Mucosa of stomach (tissue), 1 donor: Measurements from ENCODE around the gene ARFGAP3.

Experiments
- H3K27me3 ChIP-seq: one replicate; pipeline ENCODE4 v1.7.0; 2013; ENCODE audit warnings: mild to moderate bottlenecking, low read length; ENCODE audit not compliant: control insufficient read depth, insufficient read depth
- H3K36me3 ChIP-seq: one replicate; pipeline ENCODE4 v1.7.0; 2013; ENCODE audit warnings: low read length; ENCODE audit not compliant: control insufficient read depth, insufficient read depth
- H3K4me1 ChIP-seq: one replicate; pipeline ENCODE4 v1.7.0; 2013; ENCODE audit warnings: mild to moderate bottlenecking, low read length; ENCODE audit not compliant: control insufficient read depth, insufficient read depth
- H3K4me3 ChIP-seq: one replicate; pipeline ENCODE4 v1.7.0; 2013; ENCODE audit warnings: low read length
- H3K9ac ChIP-seq: one replicate; pipeline ENCODE4 v1.7.0; 2013; ENCODE audit warnings: mild to moderate bottlenecking, low read length, moderate library complexity
- H3K9me3 ChIP-seq: one replicate; pipeline ENCODE4 v1.7.0; 2013; ENCODE audit warnings: mild to moderate bottlenecking, low read length, moderate library complexity; ENCODE audit not compliant: control insufficient read depth
- donor health status: Pancreatic carcinoma.

Gene ARFGAP3

GRCh38 chr22:42892156-42892555, 35.1 kb upstream of the ARFGAP3 start:
- Histone ChIP-seq H3K4me3 (no peak overlapping the region), H3K9me3 (no peaks in the 10 kb centered on the region), H3K36me3 (no peaks in the 10 kb centered on the region), H3K4me1 (peaks cover 59% of the 10 kb centered on the region), H3K9ac (peak overlapping the region; percentile 14), H3K27me3 (no peaks in the 10 kb centered on the region)

GRCh38 chr22:42891696-42892095, 34.6 kb upstream of the ARFGAP3 start:
- H3K4me1 ChIP-seq, result peaks cover 64% of the 10 kb centered on the region
- H3K36me3 ChIP-seq, result no peaks in the 10 kb centered on the region
- no peak overlapping the region for H3K9ac ChIP-seq
- H3K9me3 ChIP-seq, result no peaks in the 10 kb centered on the region
- no peaks in the 10 kb centered on the region for H3K27me3 ChIP-seq
- no peak overlapping the region for H3K4me3 ChIP-seq

GRCh38 chr22:42891008-42891407, 33.9 kb upstream of the ARFGAP3 start:
- Histone ChIP-seq H3K9ac (no peak overlapping the region), H3K27me3 (no peaks in the 10 kb centered on the region), H3K4me1 (peaks cover 64% of the 10 kb centered on the region), H3K36me3 (no peaks in the 10 kb centered on the region), H3K4me3 (no peak overlapping the region), H3K9me3 (no peaks in the 10 kb centered on the region)

GRCh38 chr22:42889304-42889703, 32.2 kb upstream of the ARFGAP3 start:
- peaks cover 53% of the 10 kb centered on the region for H3K4me1 ChIP-seq
- H3K27me3 ChIP-seq, result no peaks in the 10 kb centered on the region
- H3K36me3 ChIP-seq, result peaks cover 5% of the 10 kb centered on the region
- no peak overlapping the region for H3K4me3 ChIP-seq
- H3K9me3 ChIP-seq, result no peaks in the 10 kb centered on the region
- no peak overlapping the region for H3K9ac ChIP-seq

- Histone ChIP-seq H3K9ac (peak overlapping the region; percentile 26), H3K4me1 (peaks cover 44% of the 10 kb centered on the region), H3K27me3 (no peaks in the 10 kb centered on the region), H3K9me3 (no peaks in the 10 kb centered on the region), H3K4me3 (no peak overlapping the region), H3K36me3 (peaks cover 11% of the 10 kb centered on the region)
Observed at GRCh38 chr22:42887523-42888507, 30.7 kb upstream of the ARFGAP3 start.

- Histone ChIP-seq H3K36me3 (peaks cover 11% of the 10 kb centered on the region), H3K9me3 (no peaks in the 10 kb centered on the region), H3K4me3 (no peak overlapping the region), H3K27me3 (no peaks in the 10 kb centered on the region), H3K9ac (peak overlapping the region; percentile 26), H3K4me1 (peaks cover 44% of the 10 kb centered on the region)
Observed at GRCh38 chr22:42887120-42887519, 30.0 kb upstream of the ARFGAP3 start.

- Histone ChIP-seq H3K4me1 (peaks cover 42% of the 10 kb centered on the region), H3K9me3 (no peaks in the 10 kb centered on the region), H3K36me3 (peaks cover 15% of the 10 kb centered on the region), H3K27me3 (no peaks in the 10 kb centered on the region), H3K4me3 (no peak overlapping the region), H3K9ac (no peak overlapping the region)
Observed at GRCh38 chr22:42885446-42885845, 28.4 kb upstream of the ARFGAP3 start.

- H3K9ac ChIP-seq, result no peak overlapping the region
- H3K4me3 ChIP-seq, result no peak overlapping the region
- peaks cover 42% of the 10 kb centered on the region for H3K4me1 ChIP-seq
- H3K27me3 ChIP-seq, result no peaks in the 10 kb centered on the region
- no peaks in the 10 kb centered on the region for H3K9me3 ChIP-seq
- peaks cover 16% of the 10 kb centered on the region for H3K36me3 ChIP-seq
Observed at GRCh38 chr22:42884616-42885375, 27.7 kb upstream of the ARFGAP3 start.

GRCh38 chr22:42883970-42884369, 26.9 kb upstream of the ARFGAP3 start:
- no peaks in the 10 kb centered on the region for H3K27me3 ChIP-seq
- H3K4me3 ChIP-seq, result no peak overlapping the region
- no peaks in the 10 kb centered on the region for H3K9me3 ChIP-seq
- no peak overlapping the region for H3K9ac ChIP-seq
- H3K36me3 ChIP-seq, result peaks cover 21% of the 10 kb centered on the region
- peaks cover 41% of the 10 kb centered on the region for H3K4me1 ChIP-seq

- H3K4me3 ChIP-seq, result no peak overlapping the region
- H3K4me1 ChIP-seq, result peaks cover 32% of the 10 kb centered on the region
- H3K36me3 ChIP-seq, result peaks cover 28% of the 10 kb centered on the region
- no peak overlapping the region for H3K9ac ChIP-seq
- H3K9me3 ChIP-seq, result no peaks in the 10 kb centered on the region
- H3K27me3 ChIP-seq, result no peaks in the 10 kb centered on the region
Observed at GRCh38 chr22:42883121-42883520, 26.0 kb upstream of the ARFGAP3 start.

GRCh38 chr22:42881982-42882656, 25.0 kb upstream of the ARFGAP3 start:
- Histone ChIP-seq H3K9ac (no peak overlapping the region), H3K4me3 (no peak overlapping the region), H3K4me1 (peaks cover 22% of the 10 kb centered on the region), H3K36me3 (peaks cover 28% of the 10 kb centered on the region), H3K27me3 (no peaks in the 10 kb centered on the region), H3K9me3 (no peaks in the 10 kb centered on the region)
